GM21723 (cell line): ENCODE results near the gene IGBP1.
"Not testable (repeated sequence)": the region's sequence is repeated elsewhere in the genome, so short reads cannot be mapped to it uniquely, and the experiment has no call there.

Experiments
- ATAC-seq: cut with Tn5 transposase; IDR thresholded peaks from one replicate; pipeline ENCODE4 v1.9.1; 2021; ENCODE audit warnings: mild to moderate bottlenecking, moderate library complexity; ENCODE audit not compliant: unreplicated experiment

The IGBP1 gene

DNA sequence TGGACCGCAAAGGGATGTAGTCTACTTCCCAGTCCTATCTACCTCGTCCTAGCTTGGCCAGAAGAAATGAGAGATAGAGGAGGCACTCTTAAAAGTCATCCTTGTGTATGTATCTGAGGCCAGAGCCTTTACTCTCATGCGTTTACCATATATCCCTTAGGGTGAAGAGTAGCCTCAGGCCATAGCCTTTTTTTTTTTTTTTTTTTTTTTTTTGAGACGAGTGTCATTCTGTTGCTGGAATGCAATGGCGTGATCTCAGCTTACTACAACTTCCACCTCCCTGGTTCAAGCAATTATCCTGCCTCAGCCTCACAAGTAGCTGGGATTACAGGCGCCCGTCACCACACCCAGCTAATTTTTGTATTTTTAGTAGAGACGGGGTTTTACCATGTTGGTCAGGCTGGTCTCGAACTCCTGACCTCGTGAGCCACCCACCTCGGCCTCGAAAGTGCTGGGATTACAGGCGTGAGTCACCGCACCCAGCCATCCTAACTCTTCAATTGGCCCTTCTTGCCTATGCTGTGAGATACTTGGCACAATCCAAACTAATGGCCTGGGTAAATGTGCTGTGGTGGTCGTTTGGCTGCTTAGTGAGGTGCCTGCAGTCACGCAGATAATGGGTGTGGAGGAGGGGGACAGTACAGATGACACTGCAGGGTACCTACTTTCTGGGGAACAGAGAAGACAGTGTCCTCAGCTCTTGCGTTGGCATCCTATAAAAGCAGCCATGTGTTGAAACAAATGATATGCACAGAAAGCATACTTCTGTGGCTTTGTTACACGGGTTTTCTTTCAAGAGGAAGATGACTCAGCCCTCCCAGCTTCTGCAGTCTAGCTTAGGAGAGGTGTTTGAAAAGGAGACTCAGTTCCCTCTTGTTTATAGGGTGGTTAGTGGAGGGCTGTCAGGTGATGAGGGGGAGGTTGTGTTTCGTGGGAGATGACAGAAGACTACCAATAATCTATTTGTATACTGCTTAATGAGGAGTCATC is 33.6 kb downstream of the IGBP1 start:
- no peak for ATAC-seq

DNA sequence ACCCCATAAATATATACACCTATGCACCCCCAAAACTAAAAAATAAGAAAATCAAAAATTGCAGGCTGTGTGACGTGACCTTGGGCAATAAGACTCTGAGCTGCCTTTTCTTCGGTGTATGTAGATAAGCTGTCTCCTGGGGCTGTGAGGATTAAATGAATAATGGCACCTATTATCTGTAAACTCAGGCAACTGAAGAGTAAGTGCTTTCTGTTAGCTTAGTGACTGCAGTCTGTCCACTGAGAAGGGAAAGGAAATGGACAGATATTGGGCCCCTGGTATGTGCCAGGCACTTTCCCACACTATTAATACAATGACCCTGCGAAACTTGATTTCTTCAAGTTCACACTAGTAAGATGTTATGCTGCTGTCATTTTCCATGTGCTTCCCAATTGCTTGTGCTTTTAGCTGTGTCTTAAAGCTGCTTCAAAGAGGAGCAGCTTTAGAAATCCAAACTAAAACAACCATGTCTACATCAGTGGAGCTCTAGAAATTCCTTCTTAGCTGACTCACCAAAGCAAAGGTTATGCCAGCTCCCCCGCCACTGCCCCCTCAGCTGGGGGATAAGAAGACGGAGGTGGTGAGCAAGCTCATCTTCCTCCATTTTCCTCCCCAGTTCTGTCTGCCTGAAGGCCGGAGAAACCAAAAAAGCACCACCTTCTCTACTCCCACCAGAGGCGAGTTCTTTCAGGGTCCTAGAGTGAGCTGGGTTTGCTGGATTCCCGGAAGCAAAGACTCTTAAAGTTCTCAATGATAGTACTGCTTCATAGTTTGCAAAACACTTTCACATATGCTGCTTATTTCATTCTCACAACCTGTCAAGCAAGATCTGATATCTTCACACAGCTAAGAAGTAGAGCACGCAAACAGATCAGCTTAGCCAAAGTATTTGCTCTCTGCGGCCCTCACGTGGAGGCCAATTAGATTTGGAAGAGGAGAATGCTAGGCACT is 35.3 kb downstream of the IGBP1 start:
- no peak for ATAC-seq

DNA sequence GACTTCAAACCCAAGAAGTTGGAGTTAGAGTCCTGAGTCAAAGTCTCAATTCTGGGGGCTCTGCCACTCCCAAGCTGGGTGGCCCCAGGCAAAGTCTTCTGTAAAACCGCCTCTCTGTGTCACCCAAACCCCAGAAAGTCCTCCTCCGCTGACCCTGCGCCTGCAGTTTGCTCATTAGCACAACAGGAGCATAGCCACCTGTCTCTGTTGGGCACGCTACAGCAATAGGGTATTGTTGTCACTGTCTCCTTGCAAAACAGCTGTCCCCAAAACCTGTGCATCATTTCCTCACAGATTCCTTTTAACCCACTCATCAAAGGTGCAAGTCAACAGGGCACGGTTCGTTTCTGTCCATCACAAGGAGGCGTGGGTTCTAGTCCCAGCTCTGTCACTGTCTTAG is 36.0 kb downstream of the IGBP1 start:
- ATAC-seq, result no peak

DNA sequence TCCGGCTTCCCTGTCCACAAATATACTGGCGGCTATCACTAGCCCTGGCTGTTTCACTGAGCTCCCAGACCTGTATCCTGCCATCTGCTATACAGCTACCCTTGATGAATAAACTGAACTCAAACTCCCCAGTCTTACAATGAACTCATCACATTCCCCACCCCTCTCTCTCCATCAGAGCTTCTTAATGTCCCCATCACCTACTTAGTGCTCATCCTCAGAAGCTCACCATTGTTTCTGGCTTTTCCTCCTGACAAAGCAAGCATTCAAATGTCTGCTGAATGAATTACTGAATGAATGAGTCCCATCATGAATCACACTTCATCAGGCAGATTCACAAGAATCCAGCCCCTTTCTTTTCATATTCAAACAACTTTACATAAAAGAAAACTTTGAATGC is 38.4 kb downstream of the IGBP1 start:
- no peak for ATAC-seq

DNA sequence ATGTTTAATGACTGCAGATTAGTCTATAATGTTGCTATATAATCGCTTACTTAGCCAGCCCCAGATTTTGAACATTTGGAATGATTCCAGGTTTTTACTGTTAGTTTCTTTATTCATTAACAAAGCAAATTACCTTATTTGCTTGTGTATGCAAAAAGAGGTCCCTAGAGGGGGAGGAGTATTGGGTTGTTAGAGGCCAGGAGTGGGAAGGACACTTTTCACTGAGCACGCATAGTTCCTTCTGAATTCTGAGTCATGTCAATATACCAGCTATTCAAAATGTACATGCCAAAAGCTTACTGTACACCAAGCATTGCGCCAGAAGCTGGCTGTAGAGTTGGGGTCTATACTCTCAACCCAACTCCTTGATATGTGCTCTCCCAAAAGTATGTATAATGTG is 39.0 kb downstream of the IGBP1 start:
- ATAC-seq, result no peak

DNA sequence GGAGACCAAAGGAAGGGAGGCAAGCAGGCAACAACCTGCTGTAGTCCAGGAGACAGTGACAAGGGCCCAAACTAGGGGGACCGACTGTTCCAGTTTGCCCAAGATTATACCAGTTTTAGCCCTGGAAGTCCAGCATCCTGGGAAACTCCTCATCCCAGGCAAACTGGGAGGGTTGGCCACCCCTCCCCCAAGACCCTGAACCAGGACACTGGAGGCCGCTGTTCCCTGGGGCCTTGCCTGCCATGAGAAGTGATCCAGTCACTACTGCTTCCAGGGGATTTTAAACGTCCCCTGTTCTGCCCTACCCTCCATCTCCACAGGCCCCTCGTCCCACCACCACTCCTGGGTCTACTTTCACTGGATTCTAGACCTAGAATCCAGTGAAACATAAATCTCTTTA is 39.7 kb downstream of the IGBP1 start:
- no peak for ATAC-seq

DNA sequence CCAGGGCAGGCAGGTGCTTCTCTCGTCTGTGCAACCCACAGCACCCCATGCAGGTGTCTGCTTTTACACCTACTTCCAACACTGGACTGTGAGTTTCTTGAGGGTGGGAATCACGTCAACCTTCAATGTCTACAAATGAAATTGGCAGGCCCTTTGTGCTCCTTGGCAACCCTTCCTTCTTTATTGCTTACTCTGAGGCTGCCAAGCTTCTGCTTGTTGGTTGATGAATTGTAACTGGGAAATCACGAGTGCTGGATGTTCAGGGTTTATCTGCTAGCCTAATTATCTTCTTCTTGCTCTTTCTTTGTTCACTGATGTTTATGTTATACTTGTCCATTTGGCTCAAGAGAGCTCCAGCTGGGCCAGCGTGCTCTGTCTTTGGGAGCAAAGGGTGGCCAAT is 41.5 kb downstream of the IGBP1 start:
- ATAC-seq, result no peak

DNA sequence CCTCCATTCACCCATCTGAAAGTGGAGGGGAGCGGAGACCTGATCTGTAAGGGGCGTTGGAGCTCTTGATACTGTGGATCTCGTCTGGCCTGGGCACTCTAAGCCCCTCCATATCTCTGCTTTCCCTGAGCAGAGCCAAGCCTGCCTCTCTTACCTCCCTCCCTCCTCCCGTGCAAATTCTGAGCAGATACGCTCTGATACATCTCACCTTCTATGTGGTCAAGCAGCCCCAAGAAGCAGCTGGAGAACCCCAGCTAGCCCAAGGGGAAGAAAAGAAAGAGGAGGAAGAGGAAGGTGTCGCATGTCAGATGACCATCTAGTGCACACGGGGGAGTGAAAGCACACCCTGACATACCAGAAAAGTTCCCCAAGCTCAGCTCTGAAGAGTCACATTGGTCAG is 42.1 kb downstream of the IGBP1 start:
- no peak for ATAC-seq

DNA sequence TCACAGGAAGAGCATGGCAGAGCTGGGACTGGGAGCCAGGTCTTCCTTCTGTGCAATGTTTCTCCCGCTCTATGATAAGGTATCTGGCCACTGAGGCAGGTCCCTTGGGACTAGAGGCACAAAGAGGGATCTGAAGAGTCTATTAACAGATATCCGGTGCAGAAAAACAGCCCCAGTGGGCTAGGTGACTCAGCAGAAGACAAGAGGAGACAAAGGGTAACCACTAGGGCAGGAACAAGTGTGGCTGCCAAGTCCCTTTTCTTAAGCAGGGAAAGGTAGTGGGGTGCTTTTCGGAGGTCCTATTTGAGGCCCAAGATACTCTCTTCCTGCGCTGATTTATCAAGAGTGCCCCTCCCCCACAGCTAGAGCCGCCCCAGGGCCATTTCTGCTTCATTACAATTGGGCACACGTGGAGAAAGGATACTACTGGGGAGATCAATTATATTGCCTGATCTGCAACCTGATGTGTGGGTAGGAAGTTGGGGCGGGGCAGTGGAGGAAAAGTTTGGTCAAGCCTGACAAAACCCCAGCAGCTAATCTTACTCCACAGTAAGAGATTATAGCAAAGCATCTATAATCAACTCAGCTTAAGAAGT is 43.8 kb downstream of the IGBP1 start, which contains the start of gene DGAT2L6:
Gene DGAT2L6, plus strand, starts transcription at position 546 of the 596 bp plus-strand sequence. CDS start 100 bp downstream, outside the sequence.
- peak; percentile 80 for ATAC-seq

DNA sequence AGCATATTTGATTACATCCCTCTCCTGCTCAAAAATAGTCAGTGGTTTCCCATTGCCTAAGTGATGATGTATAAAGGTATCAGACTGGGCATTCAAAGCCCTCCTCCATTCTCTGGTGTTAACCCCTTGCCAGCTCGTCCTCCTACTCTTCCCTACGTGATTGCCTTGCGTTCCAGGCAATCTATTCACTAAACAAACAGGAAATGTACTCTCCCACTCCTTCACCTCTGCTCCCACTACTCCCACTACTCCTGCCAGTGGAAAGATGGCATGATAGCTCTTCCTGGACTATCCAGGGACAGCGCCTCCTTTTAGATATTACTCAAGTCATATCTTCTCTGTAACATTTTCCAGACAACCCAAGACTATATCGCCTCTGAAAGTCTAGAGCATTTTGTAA is 49.8 kb downstream of the IGBP1 start:
- no peak for ATAC-seq

DNA sequence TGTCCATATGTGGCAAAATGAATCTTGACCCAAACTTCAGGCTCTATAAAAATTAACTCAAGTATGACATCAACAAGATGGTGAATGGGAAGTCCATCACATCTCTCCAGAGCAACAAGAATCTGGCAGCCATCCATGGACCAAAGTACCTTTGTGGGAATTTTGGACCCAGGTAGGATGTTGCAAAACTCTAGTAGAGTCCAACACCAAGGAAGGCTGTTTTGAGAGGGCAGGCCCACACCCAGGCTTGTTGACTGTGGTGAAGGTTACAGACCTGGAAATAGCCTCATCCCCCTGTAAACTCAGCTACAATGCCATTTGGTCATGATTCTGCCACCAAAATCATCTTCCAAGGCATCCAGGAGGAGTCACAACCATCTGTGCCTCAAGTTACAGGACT is 57.0 kb downstream of the IGBP1 start:
- ATAC-seq, result no peak

DNA sequence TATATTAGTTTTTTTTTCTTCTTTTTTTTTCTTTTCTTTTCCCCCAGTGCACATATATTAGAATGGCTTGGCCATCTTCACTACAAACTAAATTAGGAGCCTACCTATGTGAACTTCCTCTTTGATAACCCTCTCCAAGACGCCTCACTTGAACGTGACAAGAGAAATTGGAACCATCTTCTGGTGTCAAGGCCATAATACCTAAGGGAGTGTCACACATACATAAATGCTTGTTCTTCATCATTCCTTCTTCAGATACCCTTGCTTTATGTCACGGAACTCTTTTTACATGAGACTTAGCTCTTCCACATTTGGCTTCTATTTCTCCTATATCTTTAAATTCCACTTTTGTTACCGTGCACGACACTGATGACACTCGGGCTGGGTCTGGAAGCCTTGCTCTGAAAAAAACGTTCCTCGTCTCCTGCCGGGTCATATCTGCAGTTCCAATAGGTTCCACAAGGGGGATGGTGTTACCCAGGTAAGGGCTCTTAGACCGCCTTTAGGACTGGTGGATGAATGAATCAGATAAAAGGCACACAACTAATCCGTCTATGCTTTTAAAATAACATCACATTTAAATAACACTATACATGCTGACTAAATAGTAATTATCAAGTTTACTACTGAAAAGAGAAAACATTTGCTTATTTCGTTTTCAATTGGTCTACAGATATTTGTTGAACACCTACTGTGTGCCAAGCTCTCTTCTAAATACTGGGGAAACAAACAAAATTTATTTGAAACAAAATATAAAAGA is 63.9 kb downstream of the IGBP1 start:
- ATAC-seq, result peak; percentile 86

DNA sequence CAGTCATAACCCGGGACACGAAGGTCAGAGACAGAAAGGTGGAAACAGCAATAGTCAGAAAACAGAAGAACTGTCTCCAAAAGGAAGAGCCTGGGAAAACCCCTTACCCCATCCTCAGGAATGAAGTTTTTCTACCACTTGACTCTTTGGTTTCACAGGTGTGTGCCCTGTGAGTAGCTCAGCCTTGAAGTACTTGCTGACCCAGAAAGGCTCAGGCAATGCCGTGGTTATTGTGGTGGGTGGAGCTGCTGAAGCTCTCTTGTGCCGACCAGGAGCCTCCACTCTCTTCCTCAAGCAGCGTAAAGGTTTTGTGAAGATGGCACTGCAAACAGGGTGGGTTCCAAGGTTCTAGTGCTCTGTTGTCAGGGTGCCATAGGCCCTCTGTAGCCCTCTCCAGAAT is 68.5 kb downstream of the IGBP1 start:
- no peak for ATAC-seq

DNA sequence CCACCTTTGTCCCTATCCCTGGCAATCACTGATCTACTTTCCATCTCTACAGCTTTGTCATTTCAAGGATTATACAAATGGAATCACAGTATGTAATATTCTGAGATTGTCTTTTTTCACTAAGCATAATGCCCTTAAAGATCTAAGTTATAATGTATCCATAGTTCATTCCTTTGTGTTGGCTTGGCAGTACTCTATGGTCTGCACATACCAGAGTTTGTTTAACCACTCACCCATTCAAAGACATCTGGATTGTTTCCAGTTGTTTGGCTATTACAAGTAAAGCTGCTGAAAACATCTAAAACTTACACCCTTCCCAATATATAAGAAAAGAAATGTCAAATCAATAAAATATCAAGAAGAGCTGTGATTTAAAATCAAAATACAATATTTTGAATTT is 75.2 kb downstream of the IGBP1 start:
- ATAC-seq, result no peak

DNA sequence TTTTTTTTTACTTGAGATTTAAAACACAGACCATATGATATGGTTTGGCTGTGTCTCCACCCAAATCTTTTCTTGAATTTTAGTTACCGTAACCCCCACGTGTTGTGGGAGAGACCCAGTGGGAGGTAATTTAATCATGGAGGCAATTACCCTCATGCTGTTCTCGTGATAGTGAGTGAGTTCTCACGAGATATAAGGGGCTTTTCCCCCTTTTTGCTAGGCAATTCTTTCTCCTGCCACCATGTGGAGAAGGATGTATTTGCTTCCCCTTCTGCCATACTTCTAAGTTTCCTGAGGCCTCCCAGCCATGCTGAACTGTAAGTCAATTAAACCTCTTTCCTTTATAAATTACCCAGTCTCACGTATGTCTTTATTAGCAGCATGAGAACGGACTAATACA is 76.3 kb downstream of the IGBP1 start:
- not testable (repeated sequence) for ATAC-seq
